SK-N-SH (cell line): Measurements from ENCODE around the gene TRRAP. TPM values are rescaled to one million over a fixed set of nuclear protein-coding genes. Genes with fewer than 3 reads are reported as not detected.

Experiments used
- CTCF ChIA-PET: fragments of 300-600, 350-600 bp; formaldehyde crosslinking; extraction: SDS; loops from one replicate; lab custom pipeline; 2021; lab: Yijun Ruan, JAX
- POLR2A ChIA-PET: fragments of 350-600 bp; sonication (Branson Sonifier 250); formaldehyde crosslinking; extraction: SDS; loops from one replicate; lab custom pipeline; 2020; ENCODE audit warnings: antibody characterized with exemption, inconsistent platforms; lab: Yijun Ruan, JAX
- DNase-seq: peaks from one replicate; pipeline ENCODE4 v3.0.0; 2012
- H2AFZ ChIP-seq: fragments of 200-600 bp; sonication (generic); 2 replicates; pipeline ENCODE4 v1.8.1; 2016; ENCODE audit warnings: antibody characterized with exemption, mild to moderate bottlenecking, low read depth
- H3F3A ChIP-seq: fragments of 200-600 bp; sonication (generic); replicated peaks from 2 replicates; pipeline ENCODE3; 2016; ENCODE audit warnings: antibody characterized with exemption, mild to moderate bottlenecking; ENCODE audit not compliant: insufficient read depth
- H3K27ac ChIP-seq, 2 experiments: fragments of 200-500 bp in 1 of 2; fragments of 200-600 bp in 1 of 2; sonication (Bioruptor generic) in 1 of 2; sonication (generic), shearing (Covaris generic) in 1 of 2; 2 replicates each; pipeline versions ENCODE4 v1.5.1 to v1.6.1; 2014 to 2016; ENCODE audit warnings: low read depth in 2 of 2, inconsistent platforms in 1 of 2, low read length in 1 of 2, mild to moderate bottlenecking in 1 of 2, mixed read lengths in 1 of 2
- H3K27me3 ChIP-seq: fragments of 200-600 bp; sonication (generic), shearing (Covaris generic); 2 replicates; pipeline ENCODE4 v1.6.1; 2016; ENCODE audit warnings: mixed run types; ENCODE audit not compliant: insufficient read depth
- H3K36me3 ChIP-seq, 2 experiments: fragments of 200-500 bp in 1 of 2; fragments of 200-600 bp in 1 of 2; sonication (Bioruptor generic) in 1 of 2; sonication (generic) in 1 of 2; replicated peaks in 1 of 2; 2 replicates each; pipeline versions ENCODE3 to v1.5.1; 2014 to 2016; ENCODE audit warnings: low read length in 1 of 2, mild to moderate bottlenecking in 1 of 2; ENCODE audit not compliant: insufficient read depth in 2 of 2, control insufficient read depth in 1 of 2
- H3K4me1 ChIP-seq, 2 experiments: fragments of 200-500 bp in 1 of 2; fragments of 200-600 bp in 1 of 2; sonication (Bioruptor generic) in 1 of 2; sonication (generic), shearing (Covaris generic) in 1 of 2; 2 replicates each; pipeline versions ENCODE4 v1.5.1 to v1.6.1; 2014 to 2016; ENCODE audit warnings: low read depth in 1 of 2, low read length in 1 of 2, mixed run types in 1 of 2; ENCODE audit not compliant: insufficient read depth in 2 of 2, control insufficient read depth in 1 of 2
- H3K4me2 ChIP-seq: fragments of 200-600 bp; sonication (generic), shearing (Covaris generic); 2 replicates; pipeline ENCODE4 v1.6.1; 2017; ENCODE audit warnings: mixed run types
- H3K4me3 ChIP-seq, 2 experiments: fragments of 200-500 bp in 1 of 2; fragments of 200-600 bp in 1 of 2; sonication (Bioruptor generic) in 1 of 2; sonication (generic), shearing (Covaris generic) in 1 of 2; 2 replicates each; pipeline versions ENCODE4 v1.5.1 to v1.8.1; 2014 to 2016; ENCODE audit warnings: low read depth in 2 of 2, inconsistent platforms in 1 of 2, low read length in 1 of 2, mild to moderate bottlenecking in 1 of 2, mixed read lengths in 1 of 2, moderate library complexity in 1 of 2
- H3K79me2 ChIP-seq: fragments of 200-600 bp; sonication (generic); 2 replicates; pipeline ENCODE4 v1.8.1; 2017; ENCODE audit warnings: mild to moderate bottlenecking; ENCODE audit not compliant: insufficient read depth
- H3K9ac ChIP-seq: fragments of 200-600 bp; sonication (generic); 2 replicates; pipeline ENCODE4 v1.6.1; 2017; ENCODE audit warnings: mixed run types
- H3K9me2 ChIP-seq: fragments of 200-600 bp; sonication (generic); 2 replicates; pipeline ENCODE4 v1.6.1; 2017; ENCODE audit warnings: mixed run types
- H3K9me3 ChIP-seq: fragments of 200-600 bp; sonication (generic); 2 replicates; pipeline ENCODE4 v1.6.1; 2017; ENCODE audit warnings: mixed run types, mild to moderate bottlenecking, moderate library complexity
- H4K20me1 ChIP-seq: fragments of 200-600 bp; sonication (generic); 2 replicates; pipeline ENCODE4 v1.6.1; 2017; ENCODE audit warnings: mild to moderate bottlenecking, mixed run types; ENCODE audit not compliant: insufficient read depth
- ELF1 ChIP-seq: IDR thresholded peaks from 2 replicates; pipeline ENCODE4 v1.4.0; 2012
- GATA2 ChIP-seq: sonication (generic); formaldehyde crosslinking; IDR thresholded peaks from 2 replicates; pipeline ENCODE4 v1.5.0; 2020; ENCODE audit warnings: mild to moderate bottlenecking, missing genetic modification reagents
- RFX5 ChIP-seq: IDR thresholded peaks from 2 replicates; pipeline ENCODE4 v1.6.1; 2012; ENCODE audit warnings: mild to moderate bottlenecking, improper control_type of control experiment, low read length
- SIN3A ChIP-seq: IDR thresholded peaks from 2 replicates; pipeline ENCODE4 v1.6.1; 2012; ENCODE audit warnings: low read depth, mild to moderate bottlenecking, low read length, moderate library complexity, borderline replicate concordance
- SMC3 ChIP-seq: IDR thresholded peaks from 2 replicates; pipeline ENCODE4 v1.6.1; 2012; ENCODE audit warnings: low read depth, low read length, improper control_type of control experiment
- TAF1 ChIP-seq: IDR thresholded peaks from 2 replicates; pipeline ENCODE4 v1.6.1; 2012; ENCODE audit warnings: low read depth, mild to moderate bottlenecking, low read length, moderate library complexity, borderline replicate concordance
- YY1 ChIP-seq: IDR thresholded peaks from 2 replicates; pipeline ENCODE4 v1.4.0; 2012; ENCODE audit warnings: low read depth, mild to moderate bottlenecking
- WGBS: methylation state at CpG from one replicate; pipeline ENCODE4 v1.1.6; 2017; ENCODE audit warnings: low lambda C conversion rate; 5-methylcytosine and 5-hydroxymethylcytosine counted together
- polyA plus RNA-seq, 3 experiments: library from polyadenylated mRNA; depleted of rRNA; stranded (reverse); fragments of >200 nt; gene quantifications; 2 replicates each; pipeline ENCODE4 v1.2.3, GENCODE V29; 2012
- TF ChIP-seq, protein P1 (sequence below): fragments of 200-600 bp; sonication (generic); IDR thresholded peaks from 2 replicates; pipeline ENCODE4 v1.6.1; 2017; ENCODE audit warnings: antibody characterized with exemption, mild to moderate bottlenecking, moderate library complexity
- TF ChIP-seq, protein P2 (sequence below): fragments of 150-350 bp; IDR thresholded peaks from 2 replicates; pipeline ENCODE4 v1.6.1; 2017; ENCODE audit warnings: antibody characterized with exemption, low read length, low read depth, borderline replicate concordance
- TF ChIP-seq, protein P3 (sequence below): IDR thresholded peaks from 2 replicates; pipeline ENCODE4 v1.4.0; 2012; ENCODE audit warnings: low read depth, borderline replicate concordance
- TF ChIP-seq, protein P4 (sequence below): IDR thresholded peaks from 2 replicates; pipeline ENCODE4 v1.6.1; 2012; ENCODE audit warnings: mild to moderate bottlenecking, low read depth, low read length, moderate library complexity
- TF ChIP-seq, protein P5 (sequence below): fragments of 150-350 bp; IDR thresholded peaks from 2 replicates; pipeline ENCODE4 v1.6.1; 2016; ENCODE audit warnings: mild to moderate bottlenecking, low read depth, low read length

TRRAP gene
- polyA plus RNA-seq, 1 of the 3 experiments (the other 2 are of a cell fraction): 24.9 TPM

DNA sequence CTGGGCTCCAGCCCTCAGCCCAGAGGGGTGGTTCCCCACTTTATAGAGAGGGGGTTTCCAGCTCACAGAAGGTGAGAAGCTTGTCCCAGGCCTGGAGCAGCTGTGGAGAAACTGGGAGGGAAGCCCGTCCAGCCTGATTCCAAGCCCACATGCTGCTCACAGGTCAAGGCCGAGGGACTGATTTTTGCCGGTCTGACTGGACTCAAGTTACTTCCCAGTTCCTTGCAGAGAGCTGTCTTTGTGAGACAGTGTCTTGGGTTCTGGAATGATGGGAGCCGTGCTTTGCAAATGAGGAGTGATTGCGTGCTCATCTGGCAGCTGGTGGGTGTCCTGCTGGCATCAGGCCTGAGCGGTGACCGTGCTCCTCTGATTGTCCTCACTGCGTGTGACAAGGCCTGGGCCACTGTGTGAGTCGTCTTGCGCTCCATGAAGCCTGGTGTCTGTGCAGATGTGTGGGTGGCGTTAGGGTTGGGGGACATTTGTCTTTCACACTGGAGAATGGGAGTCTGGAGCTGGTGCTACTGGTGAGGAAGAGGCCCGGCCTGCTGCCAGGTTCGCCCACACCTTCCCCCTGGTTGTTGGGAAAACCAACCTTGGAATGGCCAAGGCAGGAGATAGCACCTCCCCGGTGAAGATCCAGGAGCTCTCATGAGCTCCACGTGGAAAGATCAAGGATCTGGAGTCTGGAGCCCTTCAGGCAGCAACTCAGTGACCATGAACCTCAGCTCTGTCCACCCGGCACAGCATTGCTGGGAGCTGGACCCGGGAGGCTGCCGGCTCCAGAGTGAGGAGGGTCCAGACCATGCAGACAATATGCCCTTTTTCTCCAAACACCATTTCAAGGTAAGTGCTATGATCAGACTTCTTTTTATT is 136.0 kb downstream of the TRRAP start:
- no peaks in the 10 kb centered on the region for H3K9me2 ChIP-seq
- CTCF ChIA-PET: interaction anchor here (1.0 to 1.8 kb wide), 3 partner anchors 9 to 299 kb away, joined by 4 to 7 read pairs (median 5); no protein-coding TSS in a partner anchor
- H3K27me3 ChIP-seq: no peaks in the 10 kb centered on the region
- H2AFZ ChIP-seq: no peak overlapping the region
- H3K27ac ChIP-seq: no peak overlapping the region
- H3K9me3 ChIP-seq: no peaks in the 10 kb centered on the region
- no peak for DNase-seq
- POLR2A ChIA-PET: no interaction called here
- no peak overlapping the region for H3K9ac ChIP-seq
- no peaks in the 10 kb centered on the region for H3K4me1 ChIP-seq
- H3K4me2 ChIP-seq: no peak overlapping the region
- peaks cover 71 to 81% of the 10 kb centered on the region in 2 experiments for H3K36me3 ChIP-seq
- peaks cover 7% of the 10 kb centered on the region for H3F3A ChIP-seq
- TF ChIP-seq ELF1: no peak
- TF ChIP-seq RFX5: no peak
- no peaks in the 10 kb centered on the region for H4K20me1 ChIP-seq
- no peak overlapping the region for H3K4me3 ChIP-seq
- peaks cover 11% of the 10 kb centered on the region; the same call in 1 of the 2 replicates for H3K79me2 ChIP-seq
- over 99% methylated on average over 14 of the region's 18 CpGs for WGBS

DNA sequence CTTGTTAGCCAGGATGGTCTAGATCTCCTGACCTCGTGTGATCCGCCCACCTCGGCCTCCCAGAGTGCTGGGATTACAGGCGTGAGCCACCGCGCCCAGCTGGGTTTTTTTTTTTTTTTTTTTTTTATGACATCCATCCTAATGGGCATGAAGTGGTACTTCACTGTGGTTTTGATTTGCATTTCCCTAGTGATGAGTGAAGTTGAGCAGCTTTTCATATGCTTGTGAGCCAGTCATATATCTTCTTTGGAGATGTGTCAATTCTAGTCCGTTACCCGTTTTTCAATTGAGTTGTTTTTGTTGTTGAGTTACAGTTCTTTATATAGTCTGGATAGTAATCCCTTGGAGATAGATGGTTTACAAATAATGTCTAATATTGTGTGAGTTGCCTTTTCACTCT is 137.9 kb downstream of the TRRAP start:
- Histone ChIP-seq H3K9ac (no peak overlapping the region), H3K4me1 (no peaks in the 10 kb centered on the region), H3K79me2 (peaks cover 11% of the 10 kb centered on the region; the same call in 1 of the 2 replicates), H3F3A (peaks cover 10% of the 10 kb centered on the region), H3K4me2 (no peak overlapping the region), H3K9me2 (no peaks in the 10 kb centered on the region), H3K36me3 (peaks cover 73 to 82% of the 10 kb centered on the region in 2 experiments), H3K9me3 (no peaks in the 10 kb centered on the region), H3K27ac (no peak overlapping the region), H4K20me1 (no peaks in the 10 kb centered on the region), H2AFZ (no peak overlapping the region), H3K27me3 (no peaks in the 10 kb centered on the region), H3K4me3 (no peak overlapping the region)
- POLR2A ChIA-PET: interaction anchor here (0.6 kb wide), 1 partner anchor 311 kb away, joined by 4 read pairs; no protein-coding TSS in a partner anchor
- WGBS: 95% methylated on average over 8 of the region's 8 CpGs
- CTCF ChIA-PET: interaction anchor here (1.0 kb wide), 1 partner anchor 21 kb away, joined by 3 read pairs; no protein-coding TSS in a partner anchor
- DNase-seq: no peak
- TF ChIP-seq SMC3 (no peak), SIN3A (no peak), YY1 (no peak), TAF1 (no peak), GATA2 (CRISPR knock-in tag) (no peak)
- TF ChIP-seq, protein P1, sequence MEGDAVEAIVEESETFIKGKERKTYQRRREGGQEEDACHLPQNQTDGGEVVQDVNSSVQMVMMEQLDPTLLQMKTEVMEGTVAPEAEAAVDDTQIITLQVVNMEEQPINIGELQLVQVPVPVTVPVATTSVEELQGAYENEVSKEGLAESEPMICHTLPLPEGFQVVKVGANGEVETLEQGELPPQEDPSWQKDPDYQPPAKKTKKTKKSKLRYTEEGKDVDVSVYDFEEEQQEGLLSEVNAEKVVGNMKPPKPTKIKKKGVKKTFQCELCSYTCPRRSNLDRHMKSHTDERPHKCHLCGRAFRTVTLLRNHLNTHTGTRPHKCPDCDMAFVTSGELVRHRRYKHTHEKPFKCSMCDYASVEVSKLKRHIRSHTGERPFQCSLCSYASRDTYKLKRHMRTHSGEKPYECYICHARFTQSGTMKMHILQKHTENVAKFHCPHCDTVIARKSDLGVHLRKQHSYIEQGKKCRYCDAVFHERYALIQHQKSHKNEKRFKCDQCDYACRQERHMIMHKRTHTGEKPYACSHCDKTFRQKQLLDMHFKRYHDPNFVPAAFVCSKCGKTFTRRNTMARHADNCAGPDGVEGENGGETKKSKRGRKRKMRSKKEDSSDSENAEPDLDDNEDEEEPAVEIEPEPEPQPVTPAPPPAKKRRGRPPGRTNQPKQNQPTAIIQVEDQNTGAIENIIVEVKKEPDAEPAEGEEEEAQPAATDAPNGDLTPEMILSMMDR: no peak
- TF ChIP-seq, protein P2, sequence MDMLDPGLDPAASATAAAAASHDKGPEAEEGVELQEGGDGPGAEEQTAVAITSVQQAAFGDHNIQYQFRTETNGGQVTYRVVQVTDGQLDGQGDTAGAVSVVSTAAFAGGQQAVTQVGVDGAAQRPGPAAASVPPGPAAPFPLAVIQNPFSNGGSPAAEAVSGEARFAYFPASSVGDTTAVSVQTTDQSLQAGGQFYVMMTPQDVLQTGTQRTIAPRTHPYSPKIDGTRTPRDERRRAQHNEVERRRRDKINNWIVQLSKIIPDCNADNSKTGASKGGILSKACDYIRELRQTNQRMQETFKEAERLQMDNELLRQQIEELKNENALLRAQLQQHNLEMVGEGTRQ: no peak
- TF ChIP-seq, protein P3, sequence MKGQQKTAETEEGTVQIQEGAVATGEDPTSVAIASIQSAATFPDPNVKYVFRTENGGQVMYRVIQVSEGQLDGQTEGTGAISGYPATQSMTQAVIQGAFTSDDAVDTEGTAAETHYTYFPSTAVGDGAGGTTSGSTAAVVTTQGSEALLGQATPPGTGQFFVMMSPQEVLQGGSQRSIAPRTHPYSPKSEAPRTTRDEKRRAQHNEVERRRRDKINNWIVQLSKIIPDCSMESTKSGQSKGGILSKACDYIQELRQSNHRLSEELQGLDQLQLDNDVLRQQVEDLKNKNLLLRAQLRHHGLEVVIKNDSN: no peak
- TF ChIP-seq, protein P4, sequence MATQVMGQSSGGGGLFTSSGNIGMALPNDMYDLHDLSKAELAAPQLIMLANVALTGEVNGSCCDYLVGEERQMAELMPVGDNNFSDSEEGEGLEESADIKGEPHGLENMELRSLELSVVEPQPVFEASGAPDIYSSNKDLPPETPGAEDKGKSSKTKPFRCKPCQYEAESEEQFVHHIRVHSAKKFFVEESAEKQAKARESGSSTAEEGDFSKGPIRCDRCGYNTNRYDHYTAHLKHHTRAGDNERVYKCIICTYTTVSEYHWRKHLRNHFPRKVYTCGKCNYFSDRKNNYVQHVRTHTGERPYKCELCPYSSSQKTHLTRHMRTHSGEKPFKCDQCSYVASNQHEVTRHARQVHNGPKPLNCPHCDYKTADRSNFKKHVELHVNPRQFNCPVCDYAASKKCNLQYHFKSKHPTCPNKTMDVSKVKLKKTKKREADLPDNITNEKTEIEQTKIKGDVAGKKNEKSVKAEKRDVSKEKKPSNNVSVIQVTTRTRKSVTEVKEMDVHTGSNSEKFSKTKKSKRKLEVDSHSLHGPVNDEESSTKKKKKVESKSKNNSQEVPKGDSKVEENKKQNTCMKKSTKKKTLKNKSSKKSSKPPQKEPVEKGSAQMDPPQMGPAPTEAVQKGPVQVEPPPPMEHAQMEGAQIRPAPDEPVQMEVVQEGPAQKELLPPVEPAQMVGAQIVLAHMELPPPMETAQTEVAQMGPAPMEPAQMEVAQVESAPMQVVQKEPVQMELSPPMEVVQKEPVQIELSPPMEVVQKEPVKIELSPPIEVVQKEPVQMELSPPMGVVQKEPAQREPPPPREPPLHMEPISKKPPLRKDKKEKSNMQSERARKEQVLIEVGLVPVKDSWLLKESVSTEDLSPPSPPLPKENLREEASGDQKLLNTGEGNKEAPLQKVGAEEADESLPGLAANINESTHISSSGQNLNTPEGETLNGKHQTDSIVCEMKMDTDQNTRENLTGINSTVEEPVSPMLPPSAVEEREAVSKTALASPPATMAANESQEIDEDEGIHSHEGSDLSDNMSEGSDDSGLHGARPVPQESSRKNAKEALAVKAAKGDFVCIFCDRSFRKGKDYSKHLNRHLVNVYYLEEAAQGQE: no peak
- TF ChIP-seq, protein P5, sequence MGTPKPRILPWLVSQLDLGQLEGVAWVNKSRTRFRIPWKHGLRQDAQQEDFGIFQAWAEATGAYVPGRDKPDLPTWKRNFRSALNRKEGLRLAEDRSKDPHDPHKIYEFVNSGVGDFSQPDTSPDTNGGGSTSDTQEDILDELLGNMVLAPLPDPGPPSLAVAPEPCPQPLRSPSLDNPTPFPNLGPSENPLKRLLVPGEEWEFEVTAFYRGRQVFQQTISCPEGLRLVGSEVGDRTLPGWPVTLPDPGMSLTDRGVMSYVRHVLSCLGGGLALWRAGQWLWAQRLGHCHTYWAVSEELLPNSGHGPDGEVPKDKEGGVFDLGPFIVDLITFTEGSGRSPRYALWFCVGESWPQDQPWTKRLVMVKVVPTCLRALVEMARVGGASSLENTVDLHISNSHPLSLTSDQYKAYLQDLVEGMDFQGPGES: no peak
